HG03039 (cell line): ENCODE data around the gene SOD1.
"Not testable (repeated sequence)": the region's sequence is repeated elsewhere in the genome, so short reads cannot be mapped to it uniquely, and the experiment has no call there.

Experiments
- ATAC-seq: cut with Tn5 transposase; IDR thresholded peaks from one replicate; pipeline ENCODE4 v1.9.1; 2021; ENCODE audit warnings: mild to moderate bottlenecking, moderate library complexity; ENCODE audit not compliant: unreplicated experiment

SOD1 gene

GRCh38 chr21:31659536-31660258, at the start of gene SOD1:
Gene SOD1, plus strand, starts transcription at chr21:31659693. Its CDS starts 77 bp downstream, at chr21:31659770.
- peak; percentile 94 for ATAC-seq

DNA sequence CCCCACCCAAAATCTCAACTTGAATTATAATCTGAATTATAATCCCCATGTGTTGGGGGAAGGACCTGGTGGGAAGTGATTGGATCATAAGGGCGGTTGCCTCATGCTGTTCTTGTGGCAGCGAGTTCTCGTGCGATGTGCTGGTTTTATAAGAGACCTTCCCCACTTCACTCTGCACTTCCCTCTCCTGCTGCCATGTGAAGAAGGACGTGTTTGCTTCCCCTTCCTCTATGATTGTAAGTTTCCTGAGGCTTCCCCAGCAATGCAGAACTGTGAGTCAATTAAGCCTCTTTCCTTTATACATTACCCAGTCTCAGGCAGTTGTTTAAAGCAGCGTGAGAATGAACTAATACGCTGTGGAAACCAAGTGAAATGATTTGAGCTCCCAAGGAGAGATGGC, 48.0 kb upstream of the SOD1 start:
- no peak for ATAC-seq

DNA sequence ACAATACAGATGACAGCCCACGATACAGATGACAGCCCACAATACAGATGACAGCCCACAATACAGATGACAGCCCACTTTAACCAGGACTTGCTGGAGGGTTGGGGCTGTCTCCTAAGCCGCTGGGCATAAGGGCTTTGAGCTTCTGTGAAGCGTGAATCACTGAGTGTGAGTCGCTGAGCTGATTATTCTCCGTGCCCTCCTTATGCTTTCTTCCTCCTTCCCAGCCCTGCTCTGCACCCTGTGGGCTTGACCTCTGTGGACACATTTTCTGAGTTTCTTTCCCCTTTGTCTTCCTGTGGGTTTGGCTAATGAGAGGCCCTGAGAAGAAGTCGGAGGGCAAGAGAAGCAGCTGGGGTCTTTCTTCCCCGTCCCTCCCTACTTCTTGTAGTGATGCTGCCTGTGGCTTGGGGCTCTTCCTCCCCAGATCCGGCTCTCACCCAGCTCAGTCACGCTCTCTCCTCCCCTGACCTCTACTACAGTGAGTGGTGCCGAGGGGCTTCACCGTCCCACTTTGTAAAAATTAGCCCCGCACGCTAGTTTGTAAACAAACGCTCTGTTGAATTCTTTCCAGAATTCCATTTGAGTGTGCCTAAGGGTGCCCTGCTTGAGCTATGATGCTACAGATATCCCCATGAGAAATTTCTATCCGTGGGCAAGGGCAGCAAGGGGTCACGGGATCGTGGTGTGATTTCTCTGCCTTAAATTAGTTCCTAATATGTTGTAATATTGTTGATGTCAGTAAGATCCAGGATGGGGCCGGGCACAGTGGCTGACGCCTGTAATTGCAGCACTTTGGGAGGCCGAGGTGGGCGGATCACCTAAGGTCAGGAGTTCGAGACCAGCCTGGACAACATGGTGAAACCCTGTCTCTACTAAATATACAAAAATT, 46.4 kb upstream of the SOD1 start:
- no peak for ATAC-seq

- ATAC-seq: no peak
Measured at GRCh38 chr21:31614705-31615104, 44.8 kb upstream of the SOD1 start.

GRCh38 chr21:31616216-31616615, 43.3 kb upstream of the SOD1 start:
- ATAC-seq: no peak

- no peak for ATAC-seq
Measured at GRCh38 chr21:31618696-31619430, 40.6 kb upstream of the SOD1 start.

DNA sequence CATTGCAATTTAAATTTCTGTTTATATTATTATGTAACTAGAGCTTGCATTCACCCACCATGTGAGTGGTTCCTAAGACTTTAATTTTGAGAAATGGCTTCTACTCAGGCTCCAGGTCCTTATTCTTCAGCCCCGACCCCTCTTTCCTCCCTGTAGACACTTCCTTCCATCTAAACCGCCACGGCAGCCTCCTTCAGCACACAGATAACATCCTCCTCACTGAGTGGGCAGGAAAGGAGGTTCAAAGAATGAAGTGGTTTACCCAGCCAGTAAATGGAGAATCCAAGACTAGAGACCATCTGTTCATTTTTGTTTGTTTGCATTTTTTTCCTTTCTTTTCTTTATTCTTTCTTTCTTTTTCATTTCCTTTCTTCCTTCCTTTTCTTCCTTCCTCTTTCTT, 37.1 kb upstream of the SOD1 start:
- no peak for ATAC-seq

GRCh38 chr21:31623664-31624063, 35.8 kb upstream of the SOD1 start:
- no peak for ATAC-seq

- no peak for ATAC-seq
Measured at GRCh38 chr21:31624181-31624580, 35.3 kb upstream of the SOD1 start.

GRCh38 chr21:31624961-31625491, 34.5 kb upstream of the SOD1 start:
- no peak for ATAC-seq

DNA sequence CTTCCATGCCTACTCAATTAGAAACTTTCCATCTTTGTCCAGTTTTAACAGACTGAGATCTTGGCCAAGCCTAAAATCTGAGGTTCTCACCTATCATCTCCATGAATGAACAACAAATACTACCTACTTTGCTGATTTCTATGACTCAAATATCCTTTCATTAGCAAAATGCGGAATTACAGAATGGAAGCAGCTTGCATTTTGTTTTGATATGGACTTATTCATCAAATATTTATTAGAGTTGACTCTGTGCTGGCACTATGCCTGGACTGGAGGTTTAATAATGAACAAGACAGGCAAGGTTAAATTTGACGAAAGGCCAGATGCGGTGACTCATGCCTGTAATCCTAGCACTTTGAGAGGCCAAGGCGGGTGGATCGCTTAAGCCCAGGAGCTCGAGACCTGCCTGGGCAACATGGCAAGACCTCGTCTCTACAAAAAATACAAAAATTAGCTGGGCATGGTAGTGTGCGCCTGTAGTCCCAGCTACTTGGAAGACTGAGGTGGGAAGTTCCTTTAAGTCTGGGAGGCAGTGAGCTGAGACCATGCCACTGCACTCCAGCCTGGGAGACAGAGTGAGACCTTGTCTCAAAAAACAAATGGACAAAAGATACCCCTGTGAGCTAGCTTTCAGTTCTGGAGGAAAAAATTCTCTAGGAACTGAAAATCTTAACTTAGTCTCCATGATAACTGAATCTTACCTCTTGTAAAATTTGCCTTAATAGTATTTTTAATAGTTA, 29.4 kb upstream of the SOD1 start:
- ATAC-seq: no peak

- not testable (repeated sequence) for ATAC-seq
Measured at GRCh38 chr21:31631881-31632280, 27.6 kb upstream of the SOD1 start.

DNA sequence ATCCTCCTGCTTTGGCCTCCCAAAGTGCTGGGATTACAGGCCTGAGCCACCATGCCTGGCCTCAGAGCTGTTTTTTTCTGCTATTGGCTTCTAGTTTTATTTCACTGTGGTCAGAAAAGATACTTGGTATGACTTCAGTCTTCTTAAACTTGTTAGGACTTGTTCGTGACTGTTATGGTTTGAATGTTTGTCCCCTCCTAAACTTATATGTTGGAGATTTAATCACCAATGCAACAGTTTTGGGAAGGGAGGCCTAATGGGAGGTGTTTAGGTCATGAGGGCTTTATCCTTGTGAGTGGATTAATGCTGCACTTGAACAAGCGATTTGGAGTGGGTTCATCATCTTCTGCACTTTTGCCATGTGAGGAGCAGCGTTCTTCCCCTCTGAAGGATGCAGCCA, 24.5 kb upstream of the SOD1 start:
- no peak for ATAC-seq

GRCh38 chr21:31636874-31637273, 22.6 kb upstream of the SOD1 start:
- ATAC-seq: no peak

GRCh38 chr21:31641416-31641922, 18.0 kb upstream of the SOD1 start:
- no peak for ATAC-seq

GRCh38 chr21:31644643-31645042, 14.8 kb upstream of the SOD1 start:
- ATAC-seq: no peak

DNA sequence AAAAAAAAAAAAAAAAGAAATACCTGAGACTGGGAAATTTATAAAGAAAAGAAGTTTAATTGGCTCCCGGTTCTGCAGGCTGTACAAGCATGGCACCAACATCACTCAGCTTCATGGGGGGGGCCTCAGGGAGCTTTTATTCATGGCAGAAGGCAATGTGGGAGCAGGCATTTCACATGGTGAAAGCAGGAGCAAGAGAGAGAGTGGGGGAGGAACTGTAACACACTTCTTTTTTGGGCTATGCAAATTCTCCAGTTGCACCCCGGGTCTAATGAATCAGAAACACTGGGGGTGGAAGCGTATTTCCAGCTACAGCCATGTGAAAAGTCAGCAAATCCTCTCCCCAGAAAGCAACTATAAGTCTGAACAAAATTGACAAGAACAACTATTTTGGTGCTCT, 11.8 kb upstream of the SOD1 start:
- peak; percentile 48 for ATAC-seq

DNA sequence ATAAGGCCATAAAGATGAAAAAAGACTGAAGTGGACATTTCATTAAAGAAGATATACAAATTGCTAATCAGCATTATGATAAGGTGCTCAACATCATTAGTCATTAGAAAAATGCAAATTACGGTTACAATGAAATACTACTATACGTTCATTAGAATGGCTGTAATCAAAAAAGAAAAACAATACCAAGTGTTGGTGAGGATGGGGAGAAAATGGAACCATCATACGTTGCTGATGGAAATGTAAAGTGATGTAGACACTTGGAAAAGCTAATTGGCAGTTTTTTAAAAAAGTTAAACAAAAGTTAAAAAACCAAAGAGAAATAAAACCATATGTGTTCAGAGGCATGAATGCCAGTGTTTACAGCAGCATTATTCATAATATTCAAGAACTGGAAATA, 8.6 kb upstream of the SOD1 start:
- ATAC-seq: no peak

DNA sequence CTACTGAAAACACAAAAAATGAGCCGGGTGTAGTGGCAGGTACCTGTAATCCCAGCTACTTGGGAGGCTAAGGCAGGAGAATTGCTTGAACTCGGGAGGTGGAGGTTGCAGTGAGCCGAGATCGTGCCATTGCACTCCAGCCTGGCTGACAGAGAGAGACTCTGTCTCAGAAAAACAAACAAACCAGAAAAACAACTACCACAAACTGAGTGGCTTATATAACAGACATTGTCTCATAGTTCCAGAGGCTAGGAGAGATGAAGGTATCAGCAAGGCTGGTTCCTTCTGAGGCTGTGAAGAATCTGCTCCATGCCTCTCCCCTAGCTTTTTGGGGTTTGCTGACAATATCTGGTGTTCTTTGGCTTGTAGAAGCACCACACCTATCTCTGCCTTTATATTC, 8.0 kb upstream of the SOD1 start:
- not testable (repeated sequence) for ATAC-seq

DNA sequence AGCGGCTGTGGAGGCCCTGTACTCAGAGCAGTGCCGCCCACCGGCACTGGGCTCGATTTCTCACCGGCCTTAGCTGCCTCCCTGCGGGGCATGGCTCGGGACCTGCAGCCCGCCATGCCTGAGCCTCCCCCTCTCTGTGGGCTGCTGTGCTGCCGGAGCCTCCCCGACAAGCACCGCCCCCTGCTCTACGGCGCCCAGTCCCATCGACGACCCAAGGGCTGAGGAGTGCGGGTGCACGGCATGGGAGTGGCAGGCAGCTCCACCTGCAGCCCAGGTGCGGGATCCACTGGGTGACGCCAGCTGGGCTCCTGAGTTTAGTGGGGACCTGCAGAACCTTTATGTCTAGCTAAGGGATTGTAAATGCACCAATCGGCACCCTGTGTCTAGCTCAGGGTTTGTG, 5.2 kb upstream of the SOD1 start:
- no peak for ATAC-seq
